SH-SY5Y (cell line): Measurements from ENCODE around the gene WEE1.

ENCODE experiments used
- GATA2 ChIP-seq: IDR thresholded peaks from 2 replicates; pipeline ENCODE4 v1.6.1; 2011; ENCODE audit warnings: mild to moderate bottlenecking, low read depth, low read length
- GATA3 ChIP-seq: IDR thresholded peaks from 2 replicates; pipeline ENCODE4 v1.6.1; 2011; ENCODE audit warnings: low read depth, mild to moderate bottlenecking, low read length, moderate library complexity

- no peak for TF ChIP-seq GATA2
- no peak for TF ChIP-seq GATA3
Observed at GRCh38 chr11:9624448-9624847, 51.0 kb downstream of the WEE1 start.
